ENCODE results near the gene OLFM2.

GRCh38 chr19:9947441-9947840, 11.1 kb upstream of the OLFM2 start:
- TF ChIP-seq MAX (IDR thresholded peaks at IDR 0.05) (no peak), TAF1 (conservative IDR thresholded peaks at IDR 0.05) (no peak), CTCF (IDR thresholded peaks at IDR 0.05; ENCODE audit: low read depth, low read length, missing input control) (no peak), SP1 (IDR thresholded peaks at IDR 0.05) (no peak), REST (IDR thresholded peaks at IDR 0.05) (no peak), YY1 (IDR thresholded peaks at IDR 0.05) (no peak), RXRA (IDR thresholded peaks at IDR 0.05) (no peak), FOXA1 (IDR thresholded peaks at IDR 0.05) (no peak), EGR1 (IDR thresholded peaks at IDR 0.05; ENCODE audit: low read depth in 2 of 2) (no peak), ATF3 (IDR thresholded peaks at IDR 0.05) (no peak), RAD21 (IDR thresholded peaks at IDR 0.05) (no peak), GABPA (IDR thresholded peaks at IDR 0.05 in 1 of 2, conservative IDR thresholded peaks at IDR 0.05 in 1 of 2) (no peak), JUND (IDR thresholded peaks at IDR 0.05) (no peak)
